HEK293 (cell line): ENCODE measurements around the gene SPCS2.

Source experiments
- SCRT1 ChIP-seq: fragments of 450-650 bp; formaldehyde crosslinking; IDR thresholded peaks from 2 replicates; pipeline ENCODE4 v1.5.1; 2016; ENCODE audit warnings: missing biosample characterization, missing genetic modification characterization, borderline replicate concordance
- YY1 ChIP-seq: fragments of 450-650 bp; formaldehyde crosslinking; IDR thresholded peaks from 2 replicates; pipeline ENCODE4 v1.5.1; 2018; ENCODE audit warnings: missing biosample characterization, missing genetic modification characterization
- ZFP41 ChIP-seq: fragments of 450-650 bp; formaldehyde crosslinking; IDR thresholded peaks from 2 replicates; pipeline ENCODE4 v1.5.1; 2016; ENCODE audit warnings: missing biosample characterization, missing genetic modification characterization, borderline replicate concordance
- ZNF10 ChIP-seq: fragments of 450-650 bp; formaldehyde crosslinking; IDR thresholded peaks from 2 replicates; pipeline ENCODE4 v1.5.1; 2017; ENCODE audit warnings: missing biosample characterization, missing genetic modification characterization
- ZNF274 ChIP-seq, 2 experiments: fragments of 200-500 bp in 1 of 2; fragments of 450-650 bp in 1 of 2; sonication (Bioruptor generic) in 1 of 2; formaldehyde crosslinking in 1 of 2; IDR thresholded peaks; 2 replicates each; pipeline versions ENCODE4 v1.5.1 to v1.6.1; 2014 to 2016; ENCODE audit warnings: borderline replicate concordance in 1 of 2, inconsistent platforms in 1 of 2, low read length in 1 of 2, missing biosample characterization in 1 of 2, missing genetic modification characterization in 1 of 2
- ZNF701 ChIP-seq: fragments of 450-650 bp; formaldehyde crosslinking; IDR thresholded peaks from 2 replicates; pipeline ENCODE4 v1.5.1; 2016; ENCODE audit warnings: missing biosample characterization, missing genetic modification characterization
- TF ChIP-seq, protein P1 (sequence below): fragments of 450-650 bp; formaldehyde crosslinking; IDR thresholded peaks from 2 replicates; pipeline ENCODE4 v1.5.1; 2016; ENCODE audit warnings: missing biosample characterization, missing genetic modification characterization
- TF ChIP-seq, protein P2 (sequence below): fragments of 450-650 bp; formaldehyde crosslinking; IDR thresholded peaks from 2 replicates; pipeline ENCODE4 v1.5.1; 2016; ENCODE audit warnings: missing biosample characterization, missing genetic modification characterization
- TF ChIP-seq, protein P3 (sequence below): fragments of 450-650 bp; formaldehyde crosslinking; IDR thresholded peaks from 2 replicates; pipeline ENCODE4 v1.5.1; 2016; ENCODE audit warnings: missing biosample characterization, missing genetic modification characterization

DNA sequence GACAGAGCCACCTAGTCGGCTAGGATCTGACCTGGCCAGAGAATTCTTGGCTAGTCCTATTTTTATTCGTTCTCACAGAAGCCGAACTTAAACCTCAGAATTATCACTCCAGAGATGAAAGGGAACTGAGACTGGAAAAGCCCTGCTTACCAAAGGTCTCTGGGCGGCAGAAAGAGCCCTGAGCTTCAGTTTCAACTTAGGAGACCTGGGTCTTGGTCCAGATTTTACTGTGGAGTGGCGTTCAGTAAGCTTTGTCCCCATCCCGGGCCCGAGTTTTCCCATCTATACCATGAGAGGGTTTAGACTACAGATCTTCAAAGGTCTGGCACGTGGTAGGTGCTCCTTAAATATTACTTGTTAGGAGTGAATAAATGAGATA, 40.2 kb downstream of the SPCS2 start:
- TF ChIP-seq, protein P1, sequence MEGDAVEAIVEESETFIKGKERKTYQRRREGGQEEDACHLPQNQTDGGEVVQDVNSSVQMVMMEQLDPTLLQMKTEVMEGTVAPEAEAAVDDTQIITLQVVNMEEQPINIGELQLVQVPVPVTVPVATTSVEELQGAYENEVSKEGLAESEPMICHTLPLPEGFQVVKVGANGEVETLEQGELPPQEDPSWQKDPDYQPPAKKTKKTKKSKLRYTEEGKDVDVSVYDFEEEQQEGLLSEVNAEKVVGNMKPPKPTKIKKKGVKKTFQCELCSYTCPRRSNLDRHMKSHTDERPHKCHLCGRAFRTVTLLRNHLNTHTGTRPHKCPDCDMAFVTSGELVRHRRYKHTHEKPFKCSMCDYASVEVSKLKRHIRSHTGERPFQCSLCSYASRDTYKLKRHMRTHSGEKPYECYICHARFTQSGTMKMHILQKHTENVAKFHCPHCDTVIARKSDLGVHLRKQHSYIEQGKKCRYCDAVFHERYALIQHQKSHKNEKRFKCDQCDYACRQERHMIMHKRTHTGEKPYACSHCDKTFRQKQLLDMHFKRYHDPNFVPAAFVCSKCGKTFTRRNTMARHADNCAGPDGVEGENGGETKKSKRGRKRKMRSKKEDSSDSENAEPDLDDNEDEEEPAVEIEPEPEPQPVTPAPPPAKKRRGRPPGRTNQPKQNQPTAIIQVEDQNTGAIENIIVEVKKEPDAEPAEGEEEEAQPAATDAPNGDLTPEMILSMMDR (tag by site-specific recombination): no peak
- TF ChIP-seq ZFP41: no peak
- no peak for TF ChIP-seq ZNF10 (tag by site-specific recombination)
- TF ChIP-seq, protein P2, sequence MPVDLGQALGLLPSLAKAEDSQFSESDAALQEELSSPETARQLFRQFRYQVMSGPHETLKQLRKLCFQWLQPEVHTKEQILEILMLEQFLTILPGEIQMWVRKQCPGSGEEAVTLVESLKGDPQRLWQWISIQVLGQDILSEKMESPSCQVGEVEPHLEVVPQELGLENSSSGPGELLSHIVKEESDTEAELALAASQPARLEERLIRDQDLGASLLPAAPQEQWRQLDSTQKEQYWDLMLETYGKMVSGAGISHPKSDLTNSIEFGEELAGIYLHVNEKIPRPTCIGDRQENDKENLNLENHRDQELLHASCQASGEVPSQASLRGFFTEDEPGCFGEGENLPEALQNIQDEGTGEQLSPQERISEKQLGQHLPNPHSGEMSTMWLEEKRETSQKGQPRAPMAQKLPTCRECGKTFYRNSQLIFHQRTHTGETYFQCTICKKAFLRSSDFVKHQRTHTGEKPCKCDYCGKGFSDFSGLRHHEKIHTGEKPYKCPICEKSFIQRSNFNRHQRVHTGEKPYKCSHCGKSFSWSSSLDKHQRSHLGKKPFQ (tag by site-specific recombination): no peak
- no peak for TF ChIP-seq SCRT1 (tag by site-specific recombination)
- no peak for TF ChIP-seq ZNF701 (tag by site-specific recombination)
- no peak for TF ChIP-seq YY1 (tag by site-specific recombination)
- TF ChIP-seq, protein P3, sequence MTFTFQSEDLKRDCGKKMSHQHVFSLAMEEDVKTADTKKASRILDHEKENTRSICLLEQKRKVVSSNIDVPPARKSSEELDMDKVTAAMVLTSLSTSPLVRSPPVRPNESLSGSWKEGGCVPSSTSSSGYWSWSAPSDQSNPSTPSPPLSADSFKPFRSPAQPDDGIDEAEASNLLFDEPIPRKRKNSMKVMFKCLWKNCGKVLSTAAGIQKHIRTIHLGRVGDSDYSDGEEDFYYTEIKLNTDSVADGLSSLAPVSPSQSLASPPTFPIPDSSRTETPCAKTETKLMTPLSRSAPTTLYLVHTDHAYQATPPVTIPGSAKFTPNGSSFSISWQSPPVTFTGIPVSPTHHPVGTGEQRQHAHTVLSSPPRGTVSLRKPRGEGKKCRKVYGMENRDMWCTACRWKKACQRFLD (tag by site-specific recombination): no peak
- TF ChIP-seq ZNF274 (IDR thresholded peaks at IDR 0.05; ENCODE audit: low read length): no peak
- no peak for TF ChIP-seq ZNF274 (tag by site-specific recombination; IDR thresholded peaks at IDR 0.05; ENCODE audit: borderline replicate concordance)
